ENCODE results near the gene EML4.

- TF ChIP-seq EP300 (IDR thresholded peaks at IDR 0.05) (no peak), CTCF (IDR thresholded peaks at IDR 0.05) (no peak)
These were observed 22.8 kb downstream of the EML4 start for GRCh38 chr2:42192010-42192373.

All from ovary (tissue), 3 donors.